IMR-90 (cell line): Measurements from ENCODE around the gene ALDH7A1. TPM values are rescaled to one million over a fixed set of nuclear protein-coding genes. Genes with fewer than 3 reads are reported as not detected.

ENCODE experiments used
- ATAC-seq: fragments of 200-7000 bp; cut with Tn5 transposase; 2 replicates; pipeline ENCODE4 v1.9.1; 2020; ENCODE audit warnings: low read depth, mild to moderate bottlenecking, moderate library complexity
- BruUV-seq: library from RNA; stranded (reverse); fragments of 400-500 nt; replicated peaks from 2 replicates; lab custom pipeline; 2021; lab: Mats Ljungman, UMichigan
- CTCF ChIA-PET: fragments of 300-600 bp; formaldehyde crosslinking; extraction: SDS; loops from one replicate; lab custom pipeline; 2021; ENCODE audit warnings: antibody characterized with exemption; lab: Yijun Ruan, JAX
- POLR2A ChIA-PET: fragments of 300-600 bp; sonication (Branson Sonifier 250); formaldehyde crosslinking; loops from one replicate; lab custom pipeline; 2022; ENCODE audit warnings: antibody characterized with exemption; ENCODE audit not compliant: unreplicated experiment; lab: Charles Lee
- DNase-seq: peaks from one replicate; pipeline ENCODE4 v3.0.0; 2013
- H2AFZ ChIP-seq: replicated peaks from 2 replicates; pipeline ENCODE3; 2013; ENCODE audit warnings: low read length, mild to moderate bottlenecking; ENCODE audit not compliant: poor library complexity
- H2AK5ac ChIP-seq: 2 replicates; pipeline ENCODE4 v1.6.1; 2013; ENCODE audit warnings: low read depth, low read length, inconsistent platforms
- H2AK9ac ChIP-seq: replicated peaks from 2 replicates; pipeline ENCODE3; 2013; ENCODE audit warnings: mild to moderate bottlenecking, low read depth, low read length, moderate library complexity; ENCODE audit not compliant: poor library complexity
- H2BK120ac ChIP-seq: 2 replicates; pipeline ENCODE4 v1.6.1; 2013; ENCODE audit warnings: low read depth, low read length, inconsistent platforms
- H2BK15ac ChIP-seq: 3 replicates; pipeline ENCODE4 v1.6.1; 2013; ENCODE audit warnings: low read depth, low read length, inconsistent platforms
- H2BK20ac ChIP-seq: 2 replicates; pipeline ENCODE4 v1.6.1; 2013; ENCODE audit warnings: low read depth, mild to moderate bottlenecking, inconsistent platforms, low read length, moderate library complexity
- H2BK5ac ChIP-seq: 2 replicates; pipeline ENCODE4 v1.6.1; 2013; ENCODE audit warnings: mild to moderate bottlenecking, low read depth, low read length, inconsistent platforms; ENCODE audit not compliant: poor library complexity, severe bottlenecking
- H3K14ac ChIP-seq: replicated peaks from 2 replicates; pipeline ENCODE4 v1.6.1; 2013; ENCODE audit warnings: low read depth, low read length, inconsistent platforms
- H3K18ac ChIP-seq: 2 replicates; pipeline ENCODE4 v1.6.1; 2013; ENCODE audit warnings: low read depth, low read length, control low read depth
- H3K23ac ChIP-seq: 2 replicates; pipeline ENCODE4 v1.6.1; 2013; ENCODE audit warnings: low read depth, low read length, inconsistent platforms
- H3K27ac ChIP-seq: 2 replicates; pipeline ENCODE4 v1.5.1; 2013; ENCODE audit warnings: mild to moderate bottlenecking, control low read depth, low read length; ENCODE audit not compliant: insufficient read depth
- H3K27me3 ChIP-seq: 2 replicates; pipeline ENCODE4 v1.6.1; 2013; ENCODE audit warnings: low read length; ENCODE audit not compliant: control insufficient read depth, insufficient read depth
- H3K36me3 ChIP-seq: 2 replicates; pipeline ENCODE4 v1.6.1; 2013; ENCODE audit warnings: low read length, mixed read lengths; ENCODE audit not compliant: control insufficient read depth, insufficient read depth
- H3K4ac ChIP-seq: 2 replicates; pipeline ENCODE4 v1.6.1; 2013; ENCODE audit warnings: low read depth, low read length, inconsistent platforms
- H3K4me1 ChIP-seq: 2 replicates; pipeline ENCODE4 v1.6.1; 2013; ENCODE audit warnings: low read length, mixed read lengths; ENCODE audit not compliant: control insufficient read depth, insufficient read depth
- H3K4me2 ChIP-seq: 2 replicates; pipeline ENCODE4 v1.6.1; 2013; ENCODE audit warnings: low read depth, mild to moderate bottlenecking, control low read depth, low read length, moderate library complexity
- H3K4me3 ChIP-seq: 2 replicates; pipeline ENCODE4 v1.5.1; 2013; ENCODE audit warnings: low read depth, mild to moderate bottlenecking, control low read depth, low read length, moderate library complexity; ENCODE audit not compliant: insufficient read depth
- H3K56ac ChIP-seq: 2 replicates; pipeline ENCODE4 v1.6.1; 2013; ENCODE audit warnings: low read length, inconsistent platforms; ENCODE audit not compliant: insufficient read depth; ENCODE audit errors: extremely low read depth
- H3K79me1 ChIP-seq, 2 experiments: 2 replicates each; pipeline ENCODE4 v1.6.1; 2013; ENCODE audit warnings: low read length in 2 of 2, inconsistent platforms in 1 of 2, low read depth in 1 of 2
- H3K9ac ChIP-seq: 2 replicates; pipeline ENCODE4 v1.6.1; 2013; ENCODE audit warnings: low read depth, low read length, control low read depth
- H3K9me1 ChIP-seq: 2 replicates; pipeline ENCODE4 v1.6.1; 2013; ENCODE audit warnings: low read length, inconsistent platforms; ENCODE audit not compliant: insufficient read depth
- H3K9me3 ChIP-seq: 2 replicates; pipeline ENCODE4 v1.6.1; 2013; ENCODE audit warnings: low read length; ENCODE audit not compliant: control insufficient read depth, insufficient read depth
- H4K20me1 ChIP-seq: 2 replicates; pipeline ENCODE4 v1.6.1; 2013; ENCODE audit warnings: low read length, inconsistent platforms; ENCODE audit not compliant: insufficient read depth
- H4K5ac ChIP-seq: 2 replicates; pipeline ENCODE4 v1.6.1; 2013; ENCODE audit warnings: mild to moderate bottlenecking, low read depth, low read length, control low read depth
- H4K8ac ChIP-seq, 2 experiments: 2 replicates each; pipeline ENCODE4 v1.6.1; 2013; ENCODE audit warnings: low read depth in 2 of 2, low read length in 2 of 2, control low read depth in 1 of 2, inconsistent platforms in 1 of 2
- H4K91ac ChIP-seq: 2 replicates; pipeline ENCODE4 v1.6.1; 2013; ENCODE audit warnings: low read depth, low read length, inconsistent platforms; ENCODE audit not compliant: insufficient read depth
- BHLHE40 ChIP-seq: fragments of 150-350 bp; IDR thresholded peaks from 2 replicates; pipeline ENCODE4 v1.6.1; 2016; ENCODE audit warnings: mild to moderate bottlenecking, low read depth, low read length
- CEBPB ChIP-seq: IDR thresholded peaks from 2 replicates; pipeline ENCODE4 v1.6.1; 2012; ENCODE audit warnings: low read depth, low read length, improper control_type of control experiment
- CHD1 ChIP-seq: IDR thresholded peaks from 2 replicates; pipeline ENCODE4 v1.6.1; 2012; ENCODE audit warnings: low read depth, low read length, improper control_type of control experiment
- CTCF ChIP-seq: conservative IDR thresholded peaks from 2 replicates; pipeline ENCODE4 v1.5.1; 2012; ENCODE audit warnings: mild to moderate bottlenecking, low read depth, low read length, improper control_type of control experiment
- ELK1 ChIP-seq: fragments of 150-350 bp; IDR thresholded peaks from 2 replicates; pipeline ENCODE4 v1.6.1; 2016; ENCODE audit warnings: low read depth, mild to moderate bottlenecking, low read length, moderate library complexity, borderline replicate concordance
- FOS ChIP-seq: fragments of 150-350 bp; IDR thresholded peaks from 2 replicates; pipeline ENCODE4 v1.6.1; 2016; ENCODE audit warnings: low read depth, low read length
- MAFK ChIP-seq: IDR thresholded peaks from 2 replicates; pipeline ENCODE4 v1.6.1; 2012; ENCODE audit warnings: low read depth, low read length, improper control_type of control experiment
- MAZ ChIP-seq: IDR thresholded peaks from 2 replicates; pipeline ENCODE4 v1.6.1; 2012; ENCODE audit warnings: low read depth, mild to moderate bottlenecking, low read length, improper control_type of control experiment, moderate library complexity, borderline replicate concordance
- MXI1 ChIP-seq: IDR thresholded peaks from 2 replicates; pipeline ENCODE4 v1.6.1; 2012; ENCODE audit warnings: low read depth, mild to moderate bottlenecking, low read length, moderate library complexity, borderline replicate concordance
- NFE2L2 ChIP-seq: fragments of 150-350 bp; IDR thresholded peaks from 2 replicates; pipeline ENCODE4 v1.6.1; 2016; ENCODE audit warnings: low read depth, mild to moderate bottlenecking, low read length
- POLR2A ChIP-seq: IDR thresholded peaks from 2 replicates; pipeline ENCODE4 v1.6.1; 2012; ENCODE audit warnings: mild to moderate bottlenecking, low read depth, low read length
- RAD21 ChIP-seq: IDR thresholded peaks from 2 replicates; pipeline ENCODE4 v1.6.1; 2012; ENCODE audit warnings: low read length, improper control_type of control experiment
- RFX5 ChIP-seq: IDR thresholded peaks from 2 replicates; pipeline ENCODE4 v1.8.0; 2012; ENCODE audit warnings: low read depth, mild to moderate bottlenecking, low read length, moderate library complexity
- SMC3 ChIP-seq: fragments of 150-350 bp; IDR thresholded peaks from 2 replicates; pipeline ENCODE4 v1.6.1; 2016; ENCODE audit warnings: low read depth, mild to moderate bottlenecking, antibody characterized with exemption, low read length, moderate library complexity
- USF2 ChIP-seq: fragments of 150-350 bp; IDR thresholded peaks from 2 replicates; pipeline ENCODE4 v1.6.1; 2017; ENCODE audit warnings: mild to moderate bottlenecking, antibody characterized with exemption, low read length, low read depth
- WGBS, 2 experiments: methylation state at CpG; one replicate each; pipeline versions ENCODE4 v1.1.5 to v1.1.7; 2013; ENCODE audit warnings: missing lambda C conversion rate in 2 of 2; ENCODE audit not compliant: insufficient read length in 1 of 2; ENCODE audit errors: extremely low coverage in 2 of 2; 5-methylcytosine and 5-hydroxymethylcytosine counted together
- dilution Hi-C: fragments of 300-500 bp; cut with HindIII; formaldehyde crosslinking; loops from one replicate; pipeline ENCODE4 v1.14.3; 2018; ENCODE audit warnings: low sequenced_read_pairs; ENCODE audit not compliant: unreplicated experiment
- in situ Hi-C: fragments of 300-500 bp; cut with MboI; formaldehyde crosslinking; loops from 3 replicates; pipeline ENCODE4 v1.14.3; 2019; ENCODE audit warnings: low sequenced_read_pairs, inconsistent platforms, mixed read lengths
- intact Hi-C: fragments of 100-400 bp; cut with micrococcal nuclease; formaldehyde crosslinking; loops from 2 replicates; pipeline ENCODE4 v1.10.0; 2022
- polyA plus RNA-seq, 3 experiments: library from polyadenylated mRNA; depleted of rRNA; stranded (reverse); fragments of >200 nt; gene quantifications; 2 replicates each; pipeline ENCODE4 v1.2.3, GENCODE V29; 2012; ENCODE audit warnings: low replicate concordance in 1 of 3
- total RNA-seq: library from RNA; depleted of rRNA; stranded (reverse); fragments of >200 nt; gene quantifications from 2 replicates; pipeline ENCODE4 v1.2.3, GENCODE V29; 2012

ALDH7A1 gene
- total and polyA plus RNA-seq, 2 of the 4 experiments (the other 2 are of a cell fraction), result 40.9 to 62.2 TPM

DNA sequence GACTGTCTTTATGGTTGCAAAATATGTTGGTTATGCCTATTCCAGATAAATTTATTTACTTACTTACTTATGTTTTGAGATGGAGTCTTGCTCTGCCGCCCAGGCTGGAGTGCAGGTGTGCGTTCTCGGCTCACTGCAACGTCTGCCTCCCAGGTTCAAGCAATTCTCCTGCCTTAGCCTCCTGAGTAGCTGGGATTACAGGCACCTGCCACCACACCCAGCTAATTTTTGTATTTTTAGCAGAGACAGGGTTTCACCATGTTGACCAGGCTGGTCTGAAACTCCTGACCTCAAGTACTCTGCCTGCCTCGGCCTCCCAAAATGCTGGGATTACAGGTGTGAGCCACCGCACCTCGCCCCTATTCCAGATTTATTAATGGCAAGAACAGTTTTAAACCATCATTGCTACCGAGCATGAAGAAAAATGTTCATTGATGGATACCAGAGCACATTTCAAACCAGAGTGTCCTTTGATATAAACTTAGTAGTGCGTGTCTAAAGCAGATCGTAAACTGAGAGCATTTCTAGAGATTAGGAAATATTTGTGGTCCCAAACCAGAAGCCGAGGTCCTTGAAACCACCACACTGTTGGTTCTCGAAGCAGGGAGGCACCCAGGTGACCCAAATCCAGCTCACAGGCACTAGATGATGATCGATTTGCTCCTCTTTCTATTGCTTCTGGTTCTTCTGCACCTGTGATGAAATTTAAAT, 86.6 kb downstream of the ALDH7A1 start:
- Histone ChIP-seq H2BK120ac (no peak overlapping the region), H3K9me1 (no peaks in the 10 kb centered on the region), H3K27ac (no peak overlapping the region), H2BK15ac (no peak overlapping the region), H3K27me3 (no peaks in the 10 kb centered on the region), H2AFZ (peak overlapping the region; percentile 79), H4K91ac (no peak overlapping the region), H3K4me3 (no peak overlapping the region), H4K5ac (no peak overlapping the region; the same call in 1 of the 2 replicates), H3K4ac (no peak overlapping the region), H2BK5ac (no peak overlapping the region), H4K20me1 (no peaks in the 10 kb centered on the region), H2BK20ac (no peak overlapping the region), H4K8ac (peak overlapping the region; percentile 34 to 82; a peak in 1 of 4 replicates), H3K56ac (no peak overlapping the region), H3K4me1 (peaks cover 4% of the 10 kb centered on the region; the same call in 1 of the 2 replicates), H2AK5ac (no peak overlapping the region), H3K23ac (no peak overlapping the region), H2AK9ac (no peak overlapping the region), H3K9me3 (no peaks in the 10 kb centered on the region), H3K18ac (no peak overlapping the region), H3K4me2 (no peak overlapping the region), H3K14ac (no peak overlapping the region), H3K36me3 (no peaks in the 10 kb centered on the region), H3K9ac (no peak overlapping the region), H3K79me1 (no peaks in the 10 kb centered on the region)
- dilution Hi-C loops (no loop called here), intact Hi-C loops (no loop called here), in situ Hi-C loops (no loop called here)
- no TSS peak for BruUV-seq
- 80% methylated on average over 4 of the region's 13 CpGs; no CpG with 5 or more reads in 1 of the 2 experiments for WGBS, 2 experiments
- no peak for ATAC-seq
- ChIA-PET POLR2A (no interaction called here), CTCF (interaction anchor here (1.2 kb wide), 1 partner anchor 8 kb away, joined by 3 read pairs; no protein-coding TSS in a partner anchor)
- no peak for DNase-seq
- TF ChIP-seq BHLHE40, result no peak
- TF ChIP-seq MAZ, result no peak
- no peak for TF ChIP-seq NFE2L2
- no peak for TF ChIP-seq RFX5
- TF ChIP-seq MAFK, result no peak
- no peak for TF ChIP-seq MXI1
- no peak for TF ChIP-seq RAD21
- TF ChIP-seq CEBPB, result no peak
- no peak for TF ChIP-seq CHD1
- no peak for TF ChIP-seq POLR2A
- no peak for TF ChIP-seq USF2
- TF ChIP-seq SMC3, result no peak
- TF ChIP-seq FOS, result no peak
- no peak for TF ChIP-seq ELK1
- no peak for TF ChIP-seq CTCF
